CD1c-positive myeloid dendritic cell (primary cell): ENCODE measurements around the gene CHST8.
"Not testable (repeated sequence)": the region's sequence is repeated elsewhere in the genome, so short reads cannot be mapped to it uniquely, and the experiment has no call there.

Experiments used
- DNase-seq: peaks from one replicate; pipeline ENCODE4 v3.0.0-alpha.2; 2016; ENCODE audit errors: extremely low spot score

The CHST8 gene

GRCh38 chr19:33689138-33689746 lies 67.5 kb downstream of the CHST8 start:
- DNase-seq: no peak

- no peak for DNase-seq
These were observed 68.1 kb downstream of the CHST8 start for GRCh38 chr19:33689868-33690267.

GRCh38 chr19:33690378-33691029 lies 68.8 kb downstream of the CHST8 start:
- no peak for DNase-seq

- DNase-seq: no peak
These were observed 69.3 kb downstream of the CHST8 start for GRCh38 chr19:33691030-33691427.

- no peak for DNase-seq
These were observed 70.0 kb downstream of the CHST8 start for GRCh38 chr19:33691736-33692135.

- no peak for DNase-seq
These were observed 71.9 kb downstream of the CHST8 start for GRCh38 chr19:33693678-33694077.

GRCh38 chr19:33695547-33695946 lies 73.8 kb downstream of the CHST8 start:
- not testable (repeated sequence) for DNase-seq

- no peak for DNase-seq
These were observed 76.0 kb downstream of the CHST8 start for GRCh38 chr19:33697766-33698165.

- DNase-seq: no peak
These were observed 77.1 kb downstream of the CHST8 start for GRCh38 chr19:33698576-33699435.

- no peak for DNase-seq
These were observed 78.1 kb downstream of the CHST8 start for GRCh38 chr19:33699754-33700407.

GRCh38 chr19:33700408-33701013 lies 78.8 kb downstream of the CHST8 start:
- no peak for DNase-seq

GRCh38 chr19:33701565-33701964 lies 79.8 kb downstream of the CHST8 start:
- no peak for DNase-seq

GRCh38 chr19:33702606-33703437 lies 81.1 kb downstream of the CHST8 start:
- DNase-seq: no peak

- DNase-seq: no peak
These were observed 81.6 kb downstream of the CHST8 start for GRCh38 chr19:33703438-33703750.

- no peak for DNase-seq
These were observed 82.1 kb downstream of the CHST8 start for GRCh38 chr19:33703821-33704220.

GRCh38 chr19:33704271-33704670 lies 82.5 kb downstream of the CHST8 start:
- no peak for DNase-seq

- no peak for DNase-seq
These were observed 83.5 kb downstream of the CHST8 start for GRCh38 chr19:33705090-33705847.

- DNase-seq: no peak
These were observed 84.1 kb downstream of the CHST8 start for GRCh38 chr19:33705860-33706259.

- DNase-seq: no peak
These were observed 84.9 kb downstream of the CHST8 start for GRCh38 chr19:33706631-33707030.

GRCh38 chr19:33712268-33712667 lies 90.5 kb downstream of the CHST8 start:
- DNase-seq: no peak
